GM12892 (cell line): ENCODE results near the gene KIF3A.

Experiments
- POLR2A ChIP-seq: IDR thresholded peaks from 2 replicates; pipeline ENCODE4 v1.6.1; 2011; ENCODE audit warnings: low read depth, low read length, control low read depth
- POLR2AphosphoS5 ChIP-seq: IDR thresholded peaks from 2 replicates; pipeline ENCODE4 v1.6.1; 2011; ENCODE audit warnings: low read depth, low read length, control low read depth
- TAF1 ChIP-seq: IDR thresholded peaks from 2 replicates; pipeline ENCODE4 v1.6.1; 2011; ENCODE audit warnings: low read depth, mild to moderate bottlenecking, control low read depth, low read length, borderline replicate concordance

DNA sequence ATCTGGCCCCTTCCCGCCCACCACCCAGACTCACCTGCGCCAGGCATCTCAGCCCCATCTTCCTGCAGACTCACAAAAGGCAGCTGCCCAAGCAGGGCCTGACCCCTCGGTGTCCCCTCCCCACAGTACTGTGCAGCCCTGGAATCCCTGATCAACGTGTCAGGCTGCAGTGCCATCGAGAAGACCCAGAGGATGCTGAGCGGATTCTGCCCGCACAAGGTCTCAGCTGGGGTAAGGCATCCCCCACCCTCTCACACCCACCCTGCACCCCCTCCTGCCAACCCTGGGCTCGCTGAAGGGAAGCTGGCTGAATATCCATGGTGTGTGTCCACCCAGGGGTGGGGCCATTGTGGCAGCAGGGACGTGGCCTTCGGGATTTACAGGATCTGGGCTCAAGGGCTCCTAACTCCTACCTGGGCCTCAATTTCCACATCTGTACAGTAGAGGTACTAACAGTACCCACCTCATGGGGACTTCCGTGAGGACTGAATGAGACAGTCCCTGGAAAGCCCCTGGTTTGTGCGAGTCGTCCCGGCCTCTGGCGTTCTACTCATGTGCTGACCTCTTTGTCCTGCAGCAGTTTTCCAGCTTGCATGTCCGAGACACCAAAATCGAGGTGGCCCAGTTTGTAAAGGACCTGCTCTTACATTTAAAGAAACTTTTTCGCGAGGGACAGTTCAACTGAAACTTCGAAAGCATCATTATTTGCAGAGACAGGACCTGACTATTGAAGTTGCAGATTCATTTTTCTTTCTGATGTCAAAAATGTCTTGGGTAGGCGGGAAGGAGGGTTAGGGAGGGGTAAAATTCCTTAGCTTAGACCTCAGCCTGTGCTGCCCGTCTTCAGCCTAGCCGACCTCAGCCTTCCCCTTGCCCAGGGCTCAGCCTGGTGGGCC lies 77.5 kb downstream of the KIF3A start:
- TF ChIP-seq POLR2A (no peak), POLR2AphosphoS5 (no peak), TAF1 (no peak)
